ENCODE results near the gene WDR7.

Gene WDR7

GRCh38 chr18:56953428-56954198 lies 302.5 kb downstream of the WDR7 start:
- no peak for DNase-seq

- DNase-seq, result no peak
These were observed 304.3 kb downstream of the WDR7 start for GRCh38 chr18:56955490-56955889.

- no peak for DNase-seq
These were observed 308.0 kb downstream of the WDR7 start for GRCh38 chr18:56959120-56959519.

- DNase-seq, result no peak
These were observed 311.2 kb downstream of the WDR7 start for GRCh38 chr18:56962322-56962721.

- DNase-seq, result no peak
These were observed 315.9 kb downstream of the WDR7 start for GRCh38 chr18:56967035-56967434.

GRCh38 chr18:56973487-56973886 lies 322.3 kb downstream of the WDR7 start:
- DNase-seq, result no peak

GRCh38 chr18:56974141-56974540 lies 323.0 kb downstream of the WDR7 start:
- no peak for DNase-seq

- DNase-seq, result no peak
These were observed 324.1 kb downstream of the WDR7 start for GRCh38 chr18:56975276-56975675.

- DNase-seq, result no peak
These were observed 326.1 kb downstream of the WDR7 start for GRCh38 chr18:56977309-56977708.

- no peak for DNase-seq
These were observed 326.6 kb downstream of the WDR7 start for GRCh38 chr18:56977771-56978170.

- DNase-seq, result no peak
These were observed 329.0 kb downstream of the WDR7 start for GRCh38 chr18:56980151-56980550.

GRCh38 chr18:56982766-56983165 lies 331.6 kb downstream of the WDR7 start:
- no peak for DNase-seq

GRCh38 chr18:56983275-56983992 lies 332.3 kb downstream of the WDR7 start:
- no peak for DNase-seq

GRCh38 chr18:56984731-56985130 lies 333.6 kb downstream of the WDR7 start:
- DNase-seq, result no peak

- DNase-seq, result no peak
These were observed 335.7 kb downstream of the WDR7 start for GRCh38 chr18:56986829-56987228.

GRCh38 chr18:56987236-56987635 lies 336.1 kb downstream of the WDR7 start:
- DNase-seq, result no peak

GRCh38 chr18:56988022-56988421 lies 336.9 kb downstream of the WDR7 start:
- DNase-seq, result no peak

- no peak for DNase-seq
These were observed 339.5 kb downstream of the WDR7 start for GRCh38 chr18:56990678-56991077.

GRCh38 chr18:56992777-56993176 lies 341.6 kb downstream of the WDR7 start:
- no peak for DNase-seq

GRCh38 chr18:56995579-56996188 lies 344.5 kb downstream of the WDR7 start:
- no peak for DNase-seq

GRCh38 chr18:56997200-56997599 lies 346.0 kb downstream of the WDR7 start:
- no peak for DNase-seq

GRCh38 chr18:56999823-57000222 lies 348.7 kb downstream of the WDR7 start:
- no peak for DNase-seq

GRCh38 chr18:57002627-57003026 lies 351.5 kb downstream of the WDR7 start:
- peak; percentile 65 for DNase-seq

GRCh38 chr18:57003342-57003741 lies 352.2 kb downstream of the WDR7 start:
- no peak for DNase-seq
